Glutamatergic neuron (in vitro differentiated cells): ENCODE results near the gene NIPAL4. TPM values are rescaled to one million over a fixed set of nuclear protein-coding genes. Genes with fewer than 3 reads are reported as not detected.

ENCODE experiments used
- DNase-seq: peaks from one replicate; pipeline ENCODE4 v3.0.0; 2022
- H3K27ac Mint-ChIP-seq: one replicate; pipeline ENCODE4 v1.8.0; 2020; ENCODE audit warnings: mild to moderate bottlenecking, mixed read lengths, inconsistent platforms; ENCODE audit not compliant: unreplicated experiment
- H3K27me3 Mint-ChIP-seq: one replicate; pipeline ENCODE4 v1.8.0; 2020; ENCODE audit warnings: mild to moderate bottlenecking, moderate library complexity, mixed read lengths, inconsistent platforms; ENCODE audit not compliant: unreplicated experiment
- H3K36me3 Mint-ChIP-seq: one replicate; pipeline ENCODE4 v1.8.0; 2020; ENCODE audit warnings: mild to moderate bottlenecking, mixed read lengths, inconsistent platforms; ENCODE audit not compliant: unreplicated experiment
- H3K4me1 Mint-ChIP-seq: one replicate; pipeline ENCODE4 v1.8.0; 2020; ENCODE audit warnings: mild to moderate bottlenecking, low read depth, mixed read lengths, inconsistent platforms; ENCODE audit not compliant: unreplicated experiment
- H3K4me3 Mint-ChIP-seq: one replicate; pipeline ENCODE4 v1.8.0; 2020; ENCODE audit warnings: mild to moderate bottlenecking, mixed read lengths, inconsistent platforms; ENCODE audit not compliant: unreplicated experiment
- H3K9me3 Mint-ChIP-seq: one replicate; pipeline ENCODE4 v1.8.0; 2020; ENCODE audit warnings: mild to moderate bottlenecking, moderate library complexity, mixed read lengths, inconsistent platforms; ENCODE audit not compliant: unreplicated experiment
- total RNA-seq: library from RNA; stranded (reverse); fragmentation: NEBNext Ultra II Directional; extraction: Animal tissue kit (Norgen Biotek cat#: 25700); gene quantifications from one replicate; pipeline ENCODE4 v1.2.1, GENCODE V29; 2021; ENCODE audit not compliant: unreplicated experiment
- TF ChIP-seq, protein P1 (sequence below): fragments of 200-600 bp; sonication (generic); IDR thresholded peaks from one replicate; pipeline ENCODE4 v1.5.0; 2021; ENCODE audit not compliant: partially characterized antibody, unreplicated experiment

Gene NIPAL4
- total RNA-seq, 1 donor from 2014 or later = not detected

DNA sequence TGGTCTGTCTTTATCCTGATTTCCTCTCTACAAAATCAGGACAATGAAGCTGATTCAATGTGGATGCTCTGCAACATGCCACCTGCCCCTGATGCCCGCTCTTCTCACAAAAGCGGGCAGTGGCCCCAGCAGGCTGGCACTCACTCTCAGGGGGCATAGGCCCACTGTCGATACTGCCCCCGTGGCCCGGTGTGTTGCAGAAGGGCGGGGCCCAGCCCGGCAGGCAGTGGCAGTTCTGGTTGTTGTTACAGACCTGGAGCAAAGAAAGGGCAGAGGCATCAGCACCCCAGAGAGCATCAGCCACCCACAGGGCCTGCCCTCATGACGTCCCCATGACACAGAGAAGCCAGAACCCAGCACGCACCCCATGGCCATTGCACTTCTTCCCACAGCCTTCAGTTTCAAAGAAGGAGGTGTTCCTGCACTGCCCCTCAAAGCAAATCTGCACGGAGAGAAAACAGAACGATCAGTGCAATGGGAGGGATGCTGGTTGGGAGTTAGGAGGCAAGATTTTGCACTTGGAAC, 31.5 kb downstream of the NIPAL4 start:
- peaks cover 18% of the 10 kb centered on the region for H3K36me3 Mint-ChIP-seq
- H3K9me3 Mint-ChIP-seq = no peaks in the 10 kb centered on the region
- peaks cover 1% of the 10 kb centered on the region for H3K4me1 Mint-ChIP-seq
- H3K27me3 Mint-ChIP-seq = peaks cover 11% of the 10 kb centered on the region
- TF ChIP-seq, protein P1, sequence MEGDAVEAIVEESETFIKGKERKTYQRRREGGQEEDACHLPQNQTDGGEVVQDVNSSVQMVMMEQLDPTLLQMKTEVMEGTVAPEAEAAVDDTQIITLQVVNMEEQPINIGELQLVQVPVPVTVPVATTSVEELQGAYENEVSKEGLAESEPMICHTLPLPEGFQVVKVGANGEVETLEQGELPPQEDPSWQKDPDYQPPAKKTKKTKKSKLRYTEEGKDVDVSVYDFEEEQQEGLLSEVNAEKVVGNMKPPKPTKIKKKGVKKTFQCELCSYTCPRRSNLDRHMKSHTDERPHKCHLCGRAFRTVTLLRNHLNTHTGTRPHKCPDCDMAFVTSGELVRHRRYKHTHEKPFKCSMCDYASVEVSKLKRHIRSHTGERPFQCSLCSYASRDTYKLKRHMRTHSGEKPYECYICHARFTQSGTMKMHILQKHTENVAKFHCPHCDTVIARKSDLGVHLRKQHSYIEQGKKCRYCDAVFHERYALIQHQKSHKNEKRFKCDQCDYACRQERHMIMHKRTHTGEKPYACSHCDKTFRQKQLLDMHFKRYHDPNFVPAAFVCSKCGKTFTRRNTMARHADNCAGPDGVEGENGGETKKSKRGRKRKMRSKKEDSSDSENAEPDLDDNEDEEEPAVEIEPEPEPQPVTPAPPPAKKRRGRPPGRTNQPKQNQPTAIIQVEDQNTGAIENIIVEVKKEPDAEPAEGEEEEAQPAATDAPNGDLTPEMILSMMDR = no peak
- no peak for DNase-seq
- no peak overlapping the region for H3K4me3 Mint-ChIP-seq
- no peak overlapping the region for H3K27ac Mint-ChIP-seq

DNA sequence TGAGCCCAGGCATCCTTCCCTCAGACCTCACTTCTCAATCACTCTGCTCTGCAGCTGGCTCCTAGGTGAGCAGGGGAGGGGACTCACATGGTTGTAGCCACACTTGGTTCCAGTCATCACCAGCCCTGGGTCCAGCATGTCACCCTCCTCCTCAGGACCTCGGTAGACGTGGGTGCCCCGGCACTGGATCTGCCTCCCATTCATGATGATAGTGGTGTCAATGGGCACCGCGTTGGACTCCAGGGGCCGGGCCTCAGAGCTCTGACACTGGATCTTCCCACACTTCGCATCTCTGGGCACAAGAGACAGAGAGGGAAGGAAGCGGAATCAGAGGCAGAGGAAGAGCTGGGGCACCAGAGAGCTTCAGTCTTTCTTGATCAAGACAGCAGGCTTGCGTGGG, 32.9 kb downstream of the NIPAL4 start:
- peaks cover 7% of the 10 kb centered on the region for H3K36me3 Mint-ChIP-seq
- H3K9me3 Mint-ChIP-seq = no peaks in the 10 kb centered on the region
- H3K27me3 Mint-ChIP-seq = peaks cover 7% of the 10 kb centered on the region
- H3K27ac Mint-ChIP-seq = no peak overlapping the region
- H3K4me3 Mint-ChIP-seq = no peak overlapping the region
- H3K4me1 Mint-ChIP-seq = no peaks in the 10 kb centered on the region
- no peak for DNase-seq
- TF ChIP-seq, protein P1 = no peak

DNA sequence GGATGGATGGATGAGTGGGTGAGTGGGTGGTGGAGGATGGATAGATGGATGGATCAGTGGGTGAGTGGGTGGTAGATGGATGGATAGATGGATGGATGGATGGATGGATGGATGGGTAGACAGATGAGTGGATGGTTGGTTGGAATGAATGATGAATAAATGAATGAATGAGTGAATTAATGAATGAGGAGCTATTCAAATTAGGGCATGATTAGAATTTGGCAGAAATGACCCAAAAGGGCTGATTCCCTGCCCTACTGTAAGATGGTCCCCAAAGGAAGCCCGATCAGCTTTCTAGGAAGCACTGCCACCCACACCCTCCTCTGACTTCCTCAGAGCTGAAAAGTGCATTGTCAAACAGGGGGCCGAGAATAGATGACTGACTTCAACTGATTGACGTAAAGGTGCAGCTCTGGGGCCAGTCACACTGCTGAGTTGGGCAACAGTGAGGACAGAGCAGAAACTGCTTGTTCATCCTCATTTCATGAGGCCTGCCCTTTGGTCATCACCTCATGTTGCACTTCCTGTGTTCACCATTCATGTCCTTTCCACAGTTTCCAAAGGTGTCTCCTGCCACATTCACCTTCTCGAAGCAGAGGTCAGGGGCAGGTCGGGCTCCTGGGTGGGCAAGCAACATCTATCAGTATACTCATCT, 34.3 kb downstream of the NIPAL4 start:
- Mint-ChIP-seq H3K9me3 (no peaks in the 10 kb centered on the region), H3K4me1 (no peaks in the 10 kb centered on the region), H3K36me3 (peaks cover 6% of the 10 kb centered on the region), H3K27me3 (peaks cover 7% of the 10 kb centered on the region), H3K4me3 (no peak overlapping the region), H3K27ac (no peak overlapping the region)
- TF ChIP-seq, protein P1 = no peak
- DNase-seq = no peak

DNA sequence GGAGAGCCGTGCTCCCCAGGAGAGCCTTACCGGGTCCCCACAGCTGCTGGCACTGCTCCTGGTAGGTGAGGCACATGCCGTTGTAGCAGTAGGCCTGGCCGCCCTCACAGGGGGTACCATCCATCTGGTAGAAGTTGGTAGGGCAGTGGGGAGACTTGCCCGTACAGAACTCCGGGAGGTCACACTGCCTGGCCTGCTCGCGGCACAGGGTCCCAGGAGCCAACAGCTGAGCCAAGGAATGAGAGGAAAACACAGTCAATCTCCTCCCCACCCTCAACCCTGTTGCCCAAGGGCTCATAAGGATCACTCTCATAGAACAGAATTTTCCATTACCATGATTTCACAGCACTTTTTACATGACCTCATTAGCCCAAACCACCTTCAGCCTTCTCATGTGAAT, 36.9 kb downstream of the NIPAL4 start:
- Mint-ChIP-seq H3K4me3 (no peak overlapping the region), H3K9me3 (no peaks in the 10 kb centered on the region), H3K27ac (no peak overlapping the region), H3K36me3 (peaks cover 6% of the 10 kb centered on the region), H3K4me1 (no peaks in the 10 kb centered on the region), H3K27me3 (peaks cover 7% of the 10 kb centered on the region)
- DNase-seq = no peak
- TF ChIP-seq, protein P1 = no peak

DNA sequence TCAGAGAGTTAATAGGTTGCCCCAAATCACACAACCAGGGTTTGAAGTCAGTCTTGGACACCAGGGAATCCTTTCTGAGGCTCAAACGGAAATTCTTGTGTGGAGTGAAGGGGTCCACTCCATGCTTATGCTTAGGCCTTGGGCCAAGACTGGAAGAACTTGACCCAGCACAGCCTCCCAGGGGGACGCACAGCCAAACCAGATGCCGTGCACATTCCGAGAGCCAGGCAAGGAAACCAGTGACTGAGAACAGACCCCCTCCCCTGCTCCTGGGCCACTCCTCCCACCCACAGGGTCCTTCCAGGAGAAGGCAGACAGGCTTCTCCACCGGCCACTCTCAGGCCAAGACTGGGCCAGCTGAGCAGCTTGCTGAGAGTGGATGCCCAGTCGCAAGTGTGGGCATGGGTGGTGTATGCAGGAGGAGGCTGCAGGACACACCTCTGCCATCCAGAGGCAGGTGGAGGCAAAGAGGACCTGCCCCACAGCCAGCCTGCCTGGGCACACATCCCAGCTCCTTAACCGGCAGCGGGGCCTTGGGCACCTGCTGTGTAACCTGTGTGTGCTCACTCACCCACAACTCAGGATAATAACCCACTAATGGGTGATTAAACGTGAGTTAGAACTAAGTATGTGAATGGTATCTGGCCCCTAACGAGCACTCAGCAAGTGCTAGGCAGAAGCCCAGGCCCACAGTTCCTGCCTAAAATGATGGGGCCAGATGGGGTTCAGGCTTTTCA, 38.0 kb downstream of the NIPAL4 start:
- H3K4me1 Mint-ChIP-seq = no peaks in the 10 kb centered on the region
- H3K27me3 Mint-ChIP-seq = peaks cover 5% of the 10 kb centered on the region
- DNase-seq = no peak
- H3K27ac Mint-ChIP-seq = no peak overlapping the region
- H3K9me3 Mint-ChIP-seq = peaks cover 2% of the 10 kb centered on the region
- peaks cover 10% of the 10 kb centered on the region for H3K36me3 Mint-ChIP-seq
- H3K4me3 Mint-ChIP-seq = no peak overlapping the region
- TF ChIP-seq, protein P1 = no peak
